ENCODE data around the gene SLFN12. TPM values are rescaled to one million over a fixed set of nuclear protein-coding genes. Genes with fewer than 3 reads are reported as not detected.

The SLFN12 gene
- total RNA-seq = 10 to 100 TPM; 10.3 to 16.3 (median 13.1) TPM

DNA sequence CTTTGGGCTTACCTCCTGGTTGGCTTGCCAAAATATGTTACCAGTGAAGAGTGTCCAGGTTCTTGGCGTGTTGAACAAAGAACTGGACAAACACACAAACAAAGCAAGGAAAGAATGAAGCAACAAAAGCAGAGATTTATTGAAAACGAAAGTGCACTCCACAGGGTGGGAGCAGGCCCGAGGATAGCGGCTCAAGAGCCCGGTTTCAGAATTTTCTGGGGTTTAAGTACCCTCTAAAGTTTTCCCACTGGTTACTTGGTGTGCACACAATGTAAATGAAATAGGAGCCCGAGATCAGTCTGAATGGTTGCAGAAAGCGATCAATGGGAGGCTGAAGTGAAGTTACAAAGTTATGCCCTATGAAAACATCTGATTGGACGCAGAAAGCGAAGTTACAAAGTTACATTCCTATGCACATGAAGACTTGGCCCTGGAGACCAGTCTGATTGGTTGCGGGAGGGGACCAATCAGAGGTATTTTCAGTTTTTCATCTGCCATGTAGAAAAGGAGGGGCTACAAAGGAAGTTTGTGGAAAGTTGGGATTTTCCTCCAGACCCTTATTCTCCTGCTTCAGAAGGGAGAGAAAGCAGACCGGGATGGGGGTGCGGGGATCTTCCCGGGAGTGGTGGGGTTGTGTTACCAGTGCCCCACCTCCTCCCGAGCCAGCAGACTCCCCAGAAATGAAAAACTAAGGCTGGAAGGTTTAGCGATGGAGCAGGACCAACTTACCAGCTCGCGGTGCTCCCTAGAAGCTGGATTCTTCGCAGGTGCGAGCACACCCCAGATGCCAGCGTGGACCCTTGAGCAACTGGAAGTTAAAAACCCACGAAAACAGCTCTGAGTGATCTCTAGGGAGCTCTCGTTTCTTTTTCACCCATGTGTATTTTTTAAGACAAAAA is at the start of gene SLFN12:
Gene SLFN12, minus strand, starts transcription at position 325 of the 899 bp plus-strand sequence. CDS start 9,472 bp downstream, outside the sequence.
- TF ChIP-seq POLR2A (IDR thresholded peaks at IDR 0.05) = peak in 1 of 2 donors; percentile 85
- TF ChIP-seq, protein P1, sequence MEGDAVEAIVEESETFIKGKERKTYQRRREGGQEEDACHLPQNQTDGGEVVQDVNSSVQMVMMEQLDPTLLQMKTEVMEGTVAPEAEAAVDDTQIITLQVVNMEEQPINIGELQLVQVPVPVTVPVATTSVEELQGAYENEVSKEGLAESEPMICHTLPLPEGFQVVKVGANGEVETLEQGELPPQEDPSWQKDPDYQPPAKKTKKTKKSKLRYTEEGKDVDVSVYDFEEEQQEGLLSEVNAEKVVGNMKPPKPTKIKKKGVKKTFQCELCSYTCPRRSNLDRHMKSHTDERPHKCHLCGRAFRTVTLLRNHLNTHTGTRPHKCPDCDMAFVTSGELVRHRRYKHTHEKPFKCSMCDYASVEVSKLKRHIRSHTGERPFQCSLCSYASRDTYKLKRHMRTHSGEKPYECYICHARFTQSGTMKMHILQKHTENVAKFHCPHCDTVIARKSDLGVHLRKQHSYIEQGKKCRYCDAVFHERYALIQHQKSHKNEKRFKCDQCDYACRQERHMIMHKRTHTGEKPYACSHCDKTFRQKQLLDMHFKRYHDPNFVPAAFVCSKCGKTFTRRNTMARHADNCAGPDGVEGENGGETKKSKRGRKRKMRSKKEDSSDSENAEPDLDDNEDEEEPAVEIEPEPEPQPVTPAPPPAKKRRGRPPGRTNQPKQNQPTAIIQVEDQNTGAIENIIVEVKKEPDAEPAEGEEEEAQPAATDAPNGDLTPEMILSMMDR (IDR thresholded peaks at IDR 0.05) = no peak
- intact Hi-C loops (cut with DNase I) = loop anchor here (5.0 kb wide), 1 partner anchor 60 kb away; the partner anchor contains the start of gene SLFN11
- Histone ChIP-seq H3K27ac (peak within 1 kb of the TSS; percentile 92 to 98 (median 97)), H3K9me3 (no peaks in the 10 kb centered on the region), H3K4me3 (replicated peaks in 1 of 3) (peak within 1 kb of the TSS; percentile 22 to 84 (median 44)), H3K27me3 (no peaks in the 10 kb centered on the region), H3K36me3 (no peaks in the 10 kb centered on the region), H3K4me1 (peaks cover 27 to 28% of the 10 kb centered on the region in 2 donors)
- WGBS, 2 donors = 5 to 14% methylated on average over 22 of the region's 22 CpGs
- DNase-seq = peak; percentile 74 to 79

DNA sequence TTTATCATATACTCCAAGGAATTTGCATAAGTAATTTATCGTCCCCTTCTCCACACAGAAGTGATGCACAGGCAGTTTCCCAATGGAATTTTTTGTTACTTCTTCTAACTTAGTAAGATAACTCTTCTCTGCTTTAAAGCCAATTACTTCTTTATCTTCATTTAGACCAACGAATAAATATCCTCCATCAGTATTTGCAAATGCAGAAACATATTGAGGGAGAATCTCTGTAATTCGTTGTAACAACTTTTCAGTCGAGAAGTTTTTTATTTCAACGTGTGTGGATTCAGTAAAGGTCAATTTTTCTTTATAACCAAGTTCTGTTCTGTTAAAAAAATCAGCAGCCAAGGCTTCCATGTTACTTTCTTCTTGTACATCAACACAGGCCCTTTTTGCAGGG is 47.0 kb upstream of the SLFN12 start:
- H3K36me3 ChIP-seq = no peaks in the 10 kb centered on the region
- intact Hi-C loops (cut with DNase I) = no loop called here
- peaks cover 5% of the 10 kb centered on the region for H3K27me3 ChIP-seq
- no peak overlapping the region for H3K27ac ChIP-seq
- no peak for DNase-seq
- H3K4me3 ChIP-seq (replicated peaks in 1 of 3) = no peak overlapping the region
- TF ChIP-seq POLR2A (IDR thresholded peaks at IDR 0.05) = no peak
- TF ChIP-seq, protein P1 (IDR thresholded peaks at IDR 0.05) = no peak
- H3K4me1 ChIP-seq = no peaks in the 10 kb centered on the region
- no peaks in the 10 kb centered on the region for H3K9me3 ChIP-seq
- 78% methylated on average over 5 of the region's 5 CpGs for WGBS, 2 donors

DNA sequence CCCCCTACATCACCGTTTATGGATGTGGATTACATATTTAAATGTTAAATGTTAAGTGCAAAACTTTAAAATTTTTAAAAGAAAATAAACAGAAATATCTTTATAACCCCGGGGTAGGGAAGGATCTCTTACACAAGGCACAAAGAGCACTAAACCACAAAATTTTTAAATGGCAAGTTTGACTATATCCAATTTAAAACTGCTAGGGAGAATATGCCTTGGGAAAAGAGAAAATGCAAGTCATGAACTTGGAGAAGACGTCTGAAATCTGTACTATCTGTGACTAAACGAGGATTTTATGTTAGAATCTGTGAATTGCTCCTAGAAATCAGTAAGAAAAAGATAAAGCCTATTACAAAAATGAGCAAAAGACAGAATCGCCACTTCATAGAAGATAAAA is 44.9 kb upstream of the SLFN12 start:
- no peaks in the 10 kb centered on the region for H3K36me3 ChIP-seq
- no peak for DNase-seq
- WGBS, 2 donors = 69 to 76% methylated on average over 5 of the region's 5 CpGs
- H3K4me3 ChIP-seq (replicated peaks in 1 of 3) = no peak overlapping the region
- H3K9me3 ChIP-seq = no peaks in the 10 kb centered on the region
- no peaks in the 10 kb centered on the region for H3K4me1 ChIP-seq
- H3K27ac ChIP-seq = no peak overlapping the region
- H3K27me3 ChIP-seq = peaks cover under 1% of the 10 kb centered on the region
- no peak for TF ChIP-seq POLR2A (IDR thresholded peaks at IDR 0.05)
- TF ChIP-seq, protein P1 (IDR thresholded peaks at IDR 0.05) = no peak
- intact Hi-C loops (cut with DNase I) = no loop called here

- no peaks in the 10 kb centered on the region for H3K36me3 ChIP-seq
Measured at GRCh38 chr17:35476283-35476820, 44.1 kb upstream of the SLFN12 start.

More at GRCh38 chr17:35476283-35476820, 44.1 kb upstream of the SLFN12 start:
- TF ChIP-seq, protein P1 (IDR thresholded peaks at IDR 0.05) = no peak
- TF ChIP-seq POLR2A (IDR thresholded peaks at IDR 0.05) = no peak
- no peak for DNase-seq
- Histone ChIP-seq H3K4me3 (replicated peaks in 1 of 3) (no peak overlapping the region), H3K4me1 (no peaks in the 10 kb centered on the region), H3K27ac (no peak overlapping the region), H3K9me3 (no peaks in the 10 kb centered on the region), H3K27me3 (no peaks in the 10 kb centered on the region)
- 64 to 65% methylated on average over 2 of the region's 2 CpGs for WGBS, 2 donors
- intact Hi-C loops (cut with DNase I) = no loop called here
